ENCODE data around the gene GMDS. TPM values are rescaled to one million over a fixed set of nuclear protein-coding genes. Genes with fewer than 3 reads are reported as not detected.

GMDS gene
- total and polyA plus RNA-seq, 5 donors = 8.1 to 13.5 (median 12.6) TPM

GRCh38 chr6:1636971-1637871, 608.2 kb downstream of the GMDS start:
- no peaks in the 10 kb centered on the region for H3K27me3 ChIP-seq (ENCODE audit: control insufficient read depth, insufficient read depth)
- peak in 1 of 3 donors; percentile 53 for DNase-seq
- no peaks in the 10 kb centered on the region for H3K9me3 ChIP-seq (ENCODE audit: control insufficient read depth, low read length)
- peaks cover 2% of the 10 kb centered on the region for H3K4me1 ChIP-seq (ENCODE audit: control insufficient read depth, insufficient read depth, low read length)
- 95% methylated on average over 20 of the region's 20 CpGs for WGBS
- no peak for ATAC-seq
- no peak overlapping the region for H3K27ac ChIP-seq (ENCODE audit: low read length)
- intact Hi-C loops (cut with DNase I) = no loop called here
- no peak overlapping the region for H3K4me3 ChIP-seq (ENCODE audit: low read length)

- ATAC-seq (peak in 1 of 2 donors; percentile 7), DNase-seq (no peak)
- Histone ChIP-seq H3K27ac (ENCODE audit: low read length) (no peak overlapping the region), H3K9me3 (ENCODE audit: control insufficient read depth, low read length) (no peaks in the 10 kb centered on the region), H3K4me3 (ENCODE audit: low read length) (no peak overlapping the region), H3K4me1 (ENCODE audit: control insufficient read depth, insufficient read depth, low read length) (peaks cover 2% of the 10 kb centered on the region), H3K27me3 (ENCODE audit: control insufficient read depth, insufficient read depth) (no peaks in the 10 kb centered on the region)
- intact Hi-C loops (cut with DNase I) = no loop called here
- 96% methylated on average over 9 of the region's 9 CpGs for WGBS
Observed at GRCh38 chr6:1636272-1636825, 609.1 kb downstream of the GMDS start.

- H3K27ac ChIP-seq (ENCODE audit: low read length) = no peak overlapping the region
- no peaks in the 10 kb centered on the region for H3K27me3 ChIP-seq (ENCODE audit: control insufficient read depth, insufficient read depth)
- DNase-seq = peak in 2 of 3 donors; percentile 61
- WGBS = 42% methylated on average over 23 of the region's 23 CpGs
- peak; percentile 36 to 74 for ATAC-seq
- H3K4me3 ChIP-seq (ENCODE audit: low read length) = no peak overlapping the region
- intact Hi-C loops (cut with DNase I) = no loop called here
- H3K9me3 ChIP-seq (ENCODE audit: control insufficient read depth, low read length) = no peaks in the 10 kb centered on the region
- H3K4me1 ChIP-seq (ENCODE audit: control insufficient read depth, insufficient read depth, low read length) = peaks cover 2% of the 10 kb centered on the region
Observed at GRCh38 chr6:1635305-1636010, 609.9 kb downstream of the GMDS start.

- Histone ChIP-seq H3K4me3 (ENCODE audit: low read length) (no peak overlapping the region), H3K4me1 (ENCODE audit: control insufficient read depth, insufficient read depth, low read length) (peaks cover 2% of the 10 kb centered on the region), H3K27ac (ENCODE audit: low read length) (no peak overlapping the region), H3K9me3 (ENCODE audit: control insufficient read depth, low read length) (no peaks in the 10 kb centered on the region), H3K27me3 (ENCODE audit: control insufficient read depth, insufficient read depth) (no peaks in the 10 kb centered on the region)
- 85% methylated on average over 4 of the region's 4 CpGs for WGBS
- intact Hi-C loops (cut with DNase I) = no loop called here
- DNase-seq (peak in 1 of 3 donors; percentile 18), ATAC-seq (peak in 1 of 2 donors; percentile 46)
Observed at GRCh38 chr6:1634081-1634480, 611.3 kb downstream of the GMDS start.

- no peak for ATAC-seq
- no peaks in the 10 kb centered on the region for H3K9me3 ChIP-seq (ENCODE audit: control insufficient read depth, low read length)
- peaks cover 2% of the 10 kb centered on the region for H3K4me1 ChIP-seq (ENCODE audit: control insufficient read depth, insufficient read depth, low read length)
- WGBS = 96% methylated on average over 16 of the region's 16 CpGs
- H3K27ac ChIP-seq (ENCODE audit: low read length) = no peak overlapping the region
- H3K27me3 ChIP-seq (ENCODE audit: control insufficient read depth, insufficient read depth) = no peaks in the 10 kb centered on the region
- DNase-seq = peak in 2 of 3 donors; percentile 22 to 29
- intact Hi-C loops (cut with DNase I) = no loop called here
- H3K4me3 ChIP-seq (ENCODE audit: low read length) = no peak overlapping the region
Observed at GRCh38 chr6:1633366-1634021, 611.9 kb downstream of the GMDS start.

GRCh38 chr6:1631251-1631650, 614.2 kb downstream of the GMDS start:
- Histone ChIP-seq H3K4me3 (ENCODE audit: low read length) (no peak overlapping the region), H3K4me1 (ENCODE audit: control insufficient read depth, insufficient read depth, low read length) (peaks cover 2% of the 10 kb centered on the region), H3K27ac (ENCODE audit: low read length) (no peak overlapping the region), H3K27me3 (ENCODE audit: control insufficient read depth, insufficient read depth) (no peaks in the 10 kb centered on the region), H3K9me3 (ENCODE audit: control insufficient read depth, low read length) (no peaks in the 10 kb centered on the region)
- ATAC-seq = no peak
- WGBS = 97% methylated on average over 4 of the region's 4 CpGs
- intact Hi-C loops (cut with DNase I) = no loop called here
- DNase-seq = no peak

- Histone ChIP-seq H3K4me3 (ENCODE audit: low read length) (no peak overlapping the region), H3K27ac (ENCODE audit: low read length) (no peak overlapping the region), H3K9me3 (ENCODE audit: control insufficient read depth, low read length) (no peaks in the 10 kb centered on the region), H3K27me3 (ENCODE audit: control insufficient read depth, insufficient read depth) (no peaks in the 10 kb centered on the region), H3K4me1 (ENCODE audit: control insufficient read depth, insufficient read depth, low read length) (peaks cover 2% of the 10 kb centered on the region)
- no peak for ATAC-seq
- intact Hi-C loops (cut with DNase I) = no loop called here
- 61% methylated on average over 11 of the region's 11 CpGs for WGBS
- no peak for DNase-seq
Observed at GRCh38 chr6:1630771-1631217, 614.6 kb downstream of the GMDS start.

GRCh38 chr6:1630212-1630770, 615.1 kb downstream of the GMDS start:
- no peak overlapping the region for H3K27ac ChIP-seq (ENCODE audit: low read length)
- intact Hi-C loops (cut with DNase I) = no loop called here
- H3K9me3 ChIP-seq (ENCODE audit: control insufficient read depth, low read length) = no peaks in the 10 kb centered on the region
- H3K4me3 ChIP-seq (ENCODE audit: low read length) = no peak overlapping the region
- ATAC-seq = no peak
- 90% methylated on average over 10 of the region's 10 CpGs for WGBS
- H3K27me3 ChIP-seq (ENCODE audit: control insufficient read depth, insufficient read depth) = no peaks in the 10 kb centered on the region
- H3K4me1 ChIP-seq (ENCODE audit: control insufficient read depth, insufficient read depth, low read length) = peaks cover 3% of the 10 kb centered on the region
- peak in 1 of 3 donors; percentile 41 for DNase-seq

GRCh38 chr6:1629316-1629715, 616.1 kb downstream of the GMDS start:
- H3K4me3 ChIP-seq (ENCODE audit: low read length) = no peak overlapping the region
- ATAC-seq = peak in 1 of 2 donors; percentile 18
- intact Hi-C loops (cut with DNase I) = no loop called here
- no peaks in the 10 kb centered on the region for H3K9me3 ChIP-seq (ENCODE audit: control insufficient read depth, low read length)
- WGBS = 91% methylated on average over 14 of the region's 14 CpGs
- H3K27ac ChIP-seq (ENCODE audit: low read length) = no peak overlapping the region
- H3K27me3 ChIP-seq (ENCODE audit: control insufficient read depth, insufficient read depth) = no peaks in the 10 kb centered on the region
- peaks cover 2% of the 10 kb centered on the region for H3K4me1 ChIP-seq (ENCODE audit: control insufficient read depth, insufficient read depth, low read length)
- DNase-seq = peak in 2 of 3 donors; percentile 31 to 41

GRCh38 chr6:1627827-1628560, 617.4 kb downstream of the GMDS start:
- Histone ChIP-seq H3K9me3 (ENCODE audit: control insufficient read depth, low read length) (no peaks in the 10 kb centered on the region), H3K4me3 (ENCODE audit: low read length) (no peak overlapping the region), H3K4me1 (ENCODE audit: control insufficient read depth, insufficient read depth, low read length) (peaks cover 2% of the 10 kb centered on the region), H3K27me3 (ENCODE audit: control insufficient read depth, insufficient read depth) (no peaks in the 10 kb centered on the region), H3K27ac (ENCODE audit: low read length) (no peak overlapping the region)
- no peak for DNase-seq
- ATAC-seq = no peak
- 68% methylated on average over 10 of the region's 10 CpGs for WGBS
- intact Hi-C loops (cut with DNase I) = no loop called here
